Prostate gland (tissue), 2 donors: ENCODE results near the gene JADE2. TPM values are rescaled to one million over a fixed set of nuclear protein-coding genes. Genes with fewer than 3 reads are reported as not detected.
A peak's percentile ranks its signal among the peaks of the same experiment; 100 is the strongest.

Experiments used
- DNase-seq: peaks from one replicate; pipeline ENCODE4 v3.0.0-alpha.2; 2019; ENCODE audit warnings: low spot score
- H3K27ac ChIP-seq, 2 donors: fragments of 200-600 bp; sonication (generic); 2 replicates each; pipeline ENCODE4 v1.5.1; 2017 to 2019
- H3K27me3 ChIP-seq: fragments of 200-600 bp; sonication (generic); replicated peaks from 2 replicates; pipeline ENCODE4 v1.5.1; 2019; ENCODE audit not compliant: insufficient read depth
- H3K36me3 ChIP-seq, 2 donors: fragments of 200-600 bp; sonication (generic); 1 replicate in 1 of 2; 2 replicates in 1 of 2; pipeline versions ENCODE4 v1.5.1 to v1.8.1; 2017 to 2019
- H3K4me1 ChIP-seq: fragments of 200-600 bp; sonication (generic); replicated peaks from 2 replicates; pipeline ENCODE4 v1.5.1; 2019
- H3K4me3 ChIP-seq, 2 donors: fragments of 200-600 bp; sonication (generic); 2 replicates each; pipeline ENCODE4 v1.5.1; 2017 to 2019
- H3K9me3 ChIP-seq: fragments of 200-600 bp; sonication (generic); 2 replicates; pipeline ENCODE4 v1.5.1; 2017
- POLR2A ChIP-seq: fragments of 450-650 bp; IDR thresholded peaks from one replicate; pipeline ENCODE4 v1.6.1; 2016; ENCODE audit warnings: antibody characterized with exemption, mild to moderate bottlenecking
- POLR2AphosphoS5 ChIP-seq: sonication (generic); formaldehyde crosslinking; IDR thresholded peaks from one replicate; pipeline ENCODE4 v1.6.1; 2017; ENCODE audit warnings: antibody characterized with exemption
- WGBS: methylation state at CpG from one replicate; pipeline ENCODE4 v1.1.5; 2018; 5-methylcytosine and 5-hydroxymethylcytosine counted together
- intact Hi-C: fragments of 100-400 bp; cut with DNase I; formaldehyde crosslinking; loops from one replicate; pipeline ENCODE4 v1.14.2; 2022
- total RNA-seq, 2 donors: library from RNA; depleted of rRNA; stranded (reverse); fragments of >200 nt; gene quantifications; one replicate each; pipeline ENCODE4 v1.1.0, GENCODE V29; 2016
- TF ChIP-seq, protein P1 (sequence below), 4 experiments: fragments of 200-600 bp in 2 of 4; fragments of 450-650 bp in 2 of 4; sonication (generic) in 2 of 4; IDR thresholded peaks; 1 replicate in 3 of 4; 2 replicates in 1 of 4; pipeline ENCODE4 v1.5.1; 2016 to 2019; ENCODE audit warnings: antibody characterized with exemption in 4 of 4, mild to moderate bottlenecking in 2 of 4, moderate library complexity in 2 of 4

The JADE2 gene
- total RNA-seq, 2 donors from 2014 or later, result 63.4 to 87.1 TPM

GRCh38 chr5:134610725-134611124 is 85.3 kb downstream of the JADE2 start:
- Histone ChIP-seq H3K4me3 (no peak overlapping the region), H3K27ac (no peak overlapping the region), H3K9me3 (no peaks in the 10 kb centered on the region), H3K36me3 (peaks cover 0 to 13% of the 10 kb centered on the region in 2 donors), H3K27me3 (no peaks in the 10 kb centered on the region), H3K4me1 (no peaks in the 10 kb centered on the region)
- intact Hi-C loops, result no loop called here
- DNase-seq, result no peak
- no peak for TF ChIP-seq POLR2A
- TF ChIP-seq POLR2AphosphoS5, result no peak
- TF ChIP-seq, protein P1, sequence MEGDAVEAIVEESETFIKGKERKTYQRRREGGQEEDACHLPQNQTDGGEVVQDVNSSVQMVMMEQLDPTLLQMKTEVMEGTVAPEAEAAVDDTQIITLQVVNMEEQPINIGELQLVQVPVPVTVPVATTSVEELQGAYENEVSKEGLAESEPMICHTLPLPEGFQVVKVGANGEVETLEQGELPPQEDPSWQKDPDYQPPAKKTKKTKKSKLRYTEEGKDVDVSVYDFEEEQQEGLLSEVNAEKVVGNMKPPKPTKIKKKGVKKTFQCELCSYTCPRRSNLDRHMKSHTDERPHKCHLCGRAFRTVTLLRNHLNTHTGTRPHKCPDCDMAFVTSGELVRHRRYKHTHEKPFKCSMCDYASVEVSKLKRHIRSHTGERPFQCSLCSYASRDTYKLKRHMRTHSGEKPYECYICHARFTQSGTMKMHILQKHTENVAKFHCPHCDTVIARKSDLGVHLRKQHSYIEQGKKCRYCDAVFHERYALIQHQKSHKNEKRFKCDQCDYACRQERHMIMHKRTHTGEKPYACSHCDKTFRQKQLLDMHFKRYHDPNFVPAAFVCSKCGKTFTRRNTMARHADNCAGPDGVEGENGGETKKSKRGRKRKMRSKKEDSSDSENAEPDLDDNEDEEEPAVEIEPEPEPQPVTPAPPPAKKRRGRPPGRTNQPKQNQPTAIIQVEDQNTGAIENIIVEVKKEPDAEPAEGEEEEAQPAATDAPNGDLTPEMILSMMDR (IDR thresholded peaks at IDR 0.05), result no peak

DNA sequence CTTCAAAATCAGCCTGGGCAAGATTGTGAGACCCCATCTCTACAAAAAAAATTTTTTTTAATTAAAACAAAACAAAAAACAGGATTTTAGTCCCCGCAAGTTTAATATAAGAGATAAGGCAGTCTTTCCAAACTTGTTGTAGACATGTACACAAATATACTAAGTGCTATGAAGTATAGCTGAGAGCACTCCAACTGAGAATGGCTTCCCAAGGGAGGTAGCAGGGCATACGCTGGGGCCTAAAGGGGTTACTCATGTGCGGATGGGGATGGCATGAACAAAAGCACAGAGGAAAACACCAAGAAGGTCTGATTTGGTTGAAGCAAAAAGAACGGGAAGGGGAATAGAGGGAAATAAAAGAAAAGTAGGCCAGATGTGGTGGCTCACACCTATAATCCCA is 86.0 kb downstream of the JADE2 start:
- intact Hi-C loops, result no loop called here
- no peak for TF ChIP-seq POLR2A
- no peak for TF ChIP-seq POLR2AphosphoS5
- TF ChIP-seq, protein P1 (IDR thresholded peaks at IDR 0.05), result no peak
- peaks cover 0 to 7% of the 10 kb centered on the region in 2 donors for H3K36me3 ChIP-seq
- H3K27ac ChIP-seq, result peak overlapping the region in 1 of 2 donors; percentile 56
- no peaks in the 10 kb centered on the region for H3K4me1 ChIP-seq
- no peaks in the 10 kb centered on the region for H3K27me3 ChIP-seq
- no peak for DNase-seq
- no peak overlapping the region for H3K4me3 ChIP-seq
- 96% methylated on average over 4 of the region's 4 CpGs for WGBS
- no peaks in the 10 kb centered on the region for H3K9me3 ChIP-seq

DNA sequence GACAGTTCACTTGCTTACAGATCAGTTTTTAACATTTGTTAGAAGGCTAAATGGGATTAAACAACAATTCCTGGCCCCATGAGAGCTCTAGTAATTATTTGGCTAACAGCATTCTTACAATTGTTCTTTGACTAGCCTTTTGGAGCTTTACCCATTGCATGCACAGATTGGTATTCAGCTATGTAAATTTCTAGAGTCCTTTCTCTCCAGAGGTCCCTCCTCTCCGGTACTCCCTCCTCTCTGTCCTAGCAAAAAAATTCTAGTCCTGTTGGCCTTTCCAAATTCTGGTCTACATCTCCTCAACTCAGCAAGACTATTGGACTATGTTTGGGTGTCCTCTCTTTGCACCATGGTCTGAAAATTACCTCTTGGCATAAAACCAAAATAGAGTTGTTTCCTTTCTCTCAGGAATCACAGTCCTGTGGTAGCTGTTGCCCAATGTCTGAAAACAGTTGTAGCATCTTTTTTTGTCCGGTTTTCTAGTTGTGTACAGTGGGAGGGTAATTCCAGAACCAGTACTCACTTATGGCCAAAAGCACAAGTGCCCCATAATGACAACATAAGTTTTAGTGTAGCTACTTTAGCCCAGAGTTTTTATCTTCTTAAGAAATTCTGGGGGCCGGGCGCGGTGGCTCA is 89.1 kb downstream of the JADE2 start:
- no peaks in the 10 kb centered on the region for H3K9me3 ChIP-seq
- no peaks in the 10 kb centered on the region for H3K36me3 ChIP-seq
- TF ChIP-seq, protein P1 (IDR thresholded peaks at IDR 0.05), result no peak
- TF ChIP-seq POLR2AphosphoS5 (no peak), POLR2A (no peak)
- H3K27me3 ChIP-seq, result no peaks in the 10 kb centered on the region
- H3K27ac ChIP-seq, result peak overlapping the region in 1 of 2 donors; percentile 56
- no peak for DNase-seq
- intact Hi-C loops, result no loop called here
- H3K4me1 ChIP-seq, result no peaks in the 10 kb centered on the region
- no peak overlapping the region for H3K4me3 ChIP-seq
- WGBS, result 95% methylated on average over 5 of the region's 5 CpGs

DNA sequence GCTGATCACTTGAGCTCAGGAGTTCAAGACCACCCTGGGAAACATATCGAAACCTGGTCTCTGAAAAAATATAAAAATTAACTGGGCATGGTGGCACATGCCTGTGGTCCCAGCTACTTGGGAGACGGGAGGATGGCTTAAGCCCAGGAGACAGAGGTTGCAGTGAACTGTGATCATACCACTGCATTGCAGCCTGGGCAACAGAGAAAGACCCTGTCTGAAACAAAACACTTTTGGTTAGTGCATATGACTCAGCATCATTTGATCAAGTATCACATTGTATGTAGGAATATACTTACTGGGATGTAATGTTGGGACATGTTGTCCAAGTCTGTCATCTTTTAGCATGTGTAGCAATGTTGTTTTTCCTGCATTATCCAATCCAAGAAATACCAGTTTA is 95.2 kb downstream of the JADE2 start:
- Histone ChIP-seq H3K27me3 (no peaks in the 10 kb centered on the region), H3K9me3 (no peaks in the 10 kb centered on the region), H3K4me3 (no peak overlapping the region), H3K36me3 (no peaks in the 10 kb centered on the region), H3K4me1 (no peaks in the 10 kb centered on the region), H3K27ac (no peak overlapping the region)
- intact Hi-C loops, result no loop called here
- WGBS, result 95% methylated on average over 2 of the region's 2 CpGs
- TF ChIP-seq POLR2AphosphoS5 (no peak), POLR2A (no peak)
- TF ChIP-seq, protein P1 (IDR thresholded peaks at IDR 0.05), result no peak
- no peak for DNase-seq

- H3K36me3 ChIP-seq, result no peaks in the 10 kb centered on the region
- TF ChIP-seq POLR2AphosphoS5, result no peak
- TF ChIP-seq, protein P1 (IDR thresholded peaks at IDR 0.05), result no peak
- no peaks in the 10 kb centered on the region for H3K9me3 ChIP-seq
- H3K27ac ChIP-seq, result peak overlapping the region; percentile 32 to 38
- DNase-seq, result no peak
- no peak overlapping the region for H3K4me3 ChIP-seq
- 97% methylated on average over 1 of the region's 1 CpG for WGBS
- intact Hi-C loops, result no loop called here
- H3K4me1 ChIP-seq, result no peaks in the 10 kb centered on the region
- H3K27me3 ChIP-seq, result no peaks in the 10 kb centered on the region
Measured at GRCh38 chr5:134625559-134625958, 100.1 kb downstream of the JADE2 start.
